HG02571 (cell line): ENCODE results near the gene TSC22D4.

ENCODE experiments used
- ATAC-seq: cut with Tn5 transposase; IDR thresholded peaks from one replicate; pipeline ENCODE4 v1.9.1; 2021; ENCODE audit warnings: mild to moderate bottlenecking, moderate library complexity; ENCODE audit not compliant: unreplicated experiment

TSC22D4 gene

GRCh38 chr7:100430493-100431285 lies 48.3 kb downstream of the TSC22D4 start:
- ATAC-seq, result no peak

- peak; percentile 33 for ATAC-seq
These were observed 49.1 kb downstream of the TSC22D4 start, which contains the start of gene MEPCE for GRCh38 chr7:100429637-100430492. TSS of gene MEPCE (plus strand) at chr7:100429831. CDS start at chr7:100430019, 188 bp downstream.

- ATAC-seq, result peak; percentile 49
These were observed 49.9 kb downstream of the TSC22D4 start for GRCh38 chr7:100428967-100429636.

- peak; percentile 36 for ATAC-seq
These were observed 50.6 kb downstream of the TSC22D4 start, which contains the start of gene ZCWPW1 for GRCh38 chr7:100428199-100428966. TSS of gene ZCWPW1 (minus strand) at chr7:100428703. CDS start at chr7:100420649, 8,054 bp downstream.

- no peak for ATAC-seq
These were observed 51.2 kb downstream of the TSC22D4 start for GRCh38 chr7:100427762-100428198.

- no peak for ATAC-seq
These were observed 52.5 kb downstream of the TSC22D4 start for GRCh38 chr7:100426516-100426915.

- no peak for ATAC-seq
These were observed 53.7 kb downstream of the TSC22D4 start for GRCh38 chr7:100425347-100425746.

GRCh38 chr7:100423315-100423714 lies 55.7 kb downstream of the TSC22D4 start:
- no peak for ATAC-seq

GRCh38 chr7:100419660-100420226 lies 59.3 kb downstream of the TSC22D4 start:
- no peak for ATAC-seq

- no peak for ATAC-seq
These were observed 59.9 kb downstream of the TSC22D4 start for GRCh38 chr7:100418930-100419659.
